T-helper 2 cell treated with Interferon-gamma antibody and Interleukin-4, amounts not matched to agents 5 μg/mL and 100 μg/mL, for 36 hours (primary cell): ENCODE results near the gene C5orf47.

Source experiments
- DNase-seq: peaks from one replicate; pipeline ENCODE4 v3.0.0; 2021; ENCODE audit warnings: low spot score
- H3K27ac Mint-ChIP-seq: one replicate; pipeline ENCODE4 v1.8.0; 2021; ENCODE audit warnings: mild to moderate bottlenecking, mixed read lengths
- H3K27me3 Mint-ChIP-seq: one replicate; pipeline ENCODE4 v1.8.0; 2021; ENCODE audit warnings: low read depth, mixed read lengths
- H3K36me3 Mint-ChIP-seq: one replicate; pipeline ENCODE4 v1.8.0; 2021; ENCODE audit warnings: low read depth, mixed read lengths
- H3K4me1 Mint-ChIP-seq: one replicate; pipeline ENCODE4 v1.8.0; 2021; ENCODE audit warnings: low read depth, mixed read lengths
- H3K4me3 Mint-ChIP-seq: one replicate; pipeline ENCODE4 v1.8.0; 2022; ENCODE audit warnings: mild to moderate bottlenecking, moderate library complexity, mixed read lengths
- H3K9me3 Mint-ChIP-seq: one replicate; pipeline ENCODE4 v1.8.0; 2021; ENCODE audit warnings: mixed read lengths

The C5orf47 gene

DNA sequence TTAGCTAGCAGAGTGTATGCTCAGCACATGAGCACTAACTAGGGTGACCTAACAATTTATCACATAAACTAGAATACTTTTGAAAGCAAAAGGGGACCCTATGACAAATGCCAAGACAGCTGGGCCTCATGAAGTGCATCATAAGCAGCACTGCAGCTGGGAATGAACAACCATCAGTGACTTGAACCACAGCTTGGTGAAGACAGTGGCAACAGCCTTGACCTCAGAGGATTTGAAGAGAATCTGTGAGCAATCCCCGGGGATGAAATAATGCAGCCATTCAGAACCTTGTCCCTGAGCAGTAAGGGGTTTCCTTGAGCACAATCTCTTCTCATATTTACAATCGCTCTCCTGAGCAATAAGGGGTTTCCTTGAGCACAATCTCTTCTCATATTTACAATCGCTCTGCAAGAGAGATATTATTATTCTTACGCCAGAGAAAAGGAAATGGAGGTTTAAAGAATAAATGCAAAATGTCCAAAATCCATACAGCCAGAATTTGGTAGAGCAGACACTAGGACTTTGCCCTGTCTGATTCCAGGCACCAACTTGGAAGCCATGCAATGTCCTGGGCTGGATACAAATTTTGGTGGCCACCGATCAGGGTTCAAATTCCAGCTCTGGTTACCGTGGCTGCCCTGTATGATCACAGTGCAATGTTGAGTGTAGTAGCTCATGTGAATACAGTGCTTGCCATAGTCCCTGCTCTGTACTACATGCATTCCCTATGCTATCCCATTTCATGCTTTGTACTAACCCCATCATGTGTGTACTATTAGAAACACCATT is 55.7 kb downstream of the C5orf47 start:
- Mint-ChIP-seq H3K4me3 (no peak overlapping the region), H3K27ac (no peak overlapping the region), H3K9me3 (no peaks in the 10 kb centered on the region), H3K36me3 (no peaks in the 10 kb centered on the region), H3K27me3 (no peaks in the 10 kb centered on the region), H3K4me1 (no peaks in the 10 kb centered on the region)
- no peak for DNase-seq

DNA sequence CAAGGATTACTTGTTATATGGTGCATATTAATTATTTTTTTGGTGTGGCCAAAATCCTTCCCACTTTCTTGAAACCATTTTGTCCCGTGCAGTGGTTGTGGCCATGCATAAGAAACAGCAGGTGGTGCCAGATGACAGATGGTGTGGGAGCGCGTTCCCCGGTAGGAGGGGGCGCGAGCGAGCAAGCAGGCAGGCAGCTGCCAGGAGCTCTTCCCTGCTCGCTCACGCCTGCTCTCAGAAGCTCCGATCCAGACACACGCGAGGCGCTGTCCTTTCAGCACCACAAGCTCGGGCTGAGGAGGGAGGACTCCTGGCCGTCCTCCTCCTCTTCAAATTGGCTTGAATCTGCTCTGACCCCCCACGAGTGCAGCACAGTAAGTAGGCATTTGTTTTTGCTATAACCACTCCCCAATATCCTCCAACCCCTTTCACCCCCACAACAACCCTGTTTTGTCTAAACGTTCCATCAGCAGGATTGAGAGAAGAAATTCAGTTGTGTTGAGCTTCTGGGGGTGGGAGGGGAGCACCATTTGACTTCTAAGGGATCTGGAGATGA is 56.6 kb downstream of the C5orf47 start, which contains the start of gene NSG2:
Gene NSG2 (plus strand): TSS at position 237 of the 556 bp plus-strand sequence. CDS start 1,050 bp downstream, outside the sequence.
- H3K4me3 Mint-ChIP-seq, result no peak within 1 kb of the TSS
- no peaks in the 10 kb centered on the region for H3K4me1 Mint-ChIP-seq
- DNase-seq, result peak; percentile 29
- H3K27ac Mint-ChIP-seq, result no peak within 1 kb of the TSS
- H3K36me3 Mint-ChIP-seq, result no peaks in the 10 kb centered on the region
- no peaks in the 10 kb centered on the region for H3K9me3 Mint-ChIP-seq
- no peaks in the 10 kb centered on the region for H3K27me3 Mint-ChIP-seq

DNA sequence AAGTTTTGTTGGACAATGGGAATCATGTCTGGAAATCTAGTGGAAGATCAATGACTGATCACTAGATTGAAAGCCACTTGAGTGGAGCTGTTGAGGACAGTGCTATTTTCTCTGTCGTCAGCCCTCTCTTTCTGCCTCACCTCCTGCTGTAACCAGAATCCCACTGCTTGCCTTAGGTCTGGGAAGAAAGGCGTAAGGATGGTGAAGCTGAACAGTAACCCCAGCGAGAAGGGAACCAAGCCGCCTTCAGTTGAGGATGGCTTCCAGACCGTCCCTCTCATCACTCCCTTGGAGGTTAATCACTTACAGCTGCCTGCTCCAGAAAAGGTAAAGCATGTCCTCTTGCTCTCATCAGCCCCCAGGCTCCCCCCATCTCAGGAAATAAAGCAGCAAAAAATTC is 57.6 kb downstream of the C5orf47 start:
- H3K4me3 Mint-ChIP-seq, result no peak overlapping the region
- H3K27ac Mint-ChIP-seq, result no peak overlapping the region
- no peaks in the 10 kb centered on the region for H3K9me3 Mint-ChIP-seq
- no peak for DNase-seq
- no peaks in the 10 kb centered on the region for H3K36me3 Mint-ChIP-seq
- no peaks in the 10 kb centered on the region for H3K4me1 Mint-ChIP-seq
- H3K27me3 Mint-ChIP-seq, result no peaks in the 10 kb centered on the region

DNA sequence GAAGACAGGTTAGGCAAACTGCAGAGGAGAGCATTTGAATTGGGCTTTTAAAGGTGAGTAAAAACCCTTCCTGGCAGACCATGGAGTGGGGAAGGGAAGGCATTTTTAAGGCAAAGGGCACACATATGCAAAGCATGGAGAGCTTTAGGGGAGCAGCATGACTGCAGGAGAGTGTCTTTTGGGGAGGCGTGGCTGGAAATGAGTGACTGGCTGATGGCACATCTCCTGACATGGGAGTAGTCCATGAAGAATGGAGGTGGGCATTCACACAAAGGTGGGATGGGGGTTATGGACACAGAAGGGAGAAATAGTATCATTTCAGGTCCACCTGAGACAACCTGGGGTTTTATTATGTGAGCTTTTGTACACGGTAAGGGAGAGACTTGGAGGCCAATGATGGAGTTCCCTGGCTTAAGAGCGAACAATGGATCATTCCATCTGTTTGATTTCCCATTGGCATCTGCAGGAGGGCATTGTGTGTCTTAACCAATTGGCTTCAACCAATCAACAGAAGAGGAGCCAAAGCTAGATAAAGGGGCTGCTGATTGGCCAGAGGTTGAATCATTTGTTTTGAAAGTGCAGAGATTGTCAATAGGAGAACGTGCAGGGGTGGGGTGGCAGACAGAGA is 58.6 kb downstream of the C5orf47 start:
- no peaks in the 10 kb centered on the region for H3K9me3 Mint-ChIP-seq
- H3K27me3 Mint-ChIP-seq, result no peaks in the 10 kb centered on the region
- no peaks in the 10 kb centered on the region for H3K4me1 Mint-ChIP-seq
- H3K4me3 Mint-ChIP-seq, result no peak overlapping the region
- no peaks in the 10 kb centered on the region for H3K36me3 Mint-ChIP-seq
- DNase-seq, result no peak
- H3K27ac Mint-ChIP-seq, result no peak overlapping the region

DNA sequence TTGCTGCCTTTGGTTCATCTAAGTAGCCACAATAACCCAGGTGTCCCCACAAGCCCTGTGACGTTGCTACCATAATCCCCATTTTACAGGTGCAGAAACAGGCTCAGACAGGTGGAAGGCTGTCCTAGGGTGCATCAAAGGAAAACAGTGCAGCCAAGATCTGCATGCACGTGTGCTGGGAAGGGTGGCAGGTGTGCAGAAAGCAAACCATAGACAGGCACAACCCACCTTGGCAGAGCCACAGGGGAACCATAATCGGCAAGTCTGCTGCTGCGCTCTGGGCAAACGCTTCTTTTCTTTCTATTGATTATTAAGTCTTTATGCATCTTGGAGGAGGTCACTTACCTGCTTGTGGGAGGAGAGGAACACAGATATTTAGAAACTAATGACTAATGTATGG is 63.7 kb downstream of the C5orf47 start:
- Mint-ChIP-seq H3K9me3 (no peaks in the 10 kb centered on the region), H3K27me3 (no peaks in the 10 kb centered on the region), H3K27ac (no peak overlapping the region), H3K4me3 (no peak overlapping the region), H3K4me1 (no peaks in the 10 kb centered on the region), H3K36me3 (no peaks in the 10 kb centered on the region)
- no peak for DNase-seq

DNA sequence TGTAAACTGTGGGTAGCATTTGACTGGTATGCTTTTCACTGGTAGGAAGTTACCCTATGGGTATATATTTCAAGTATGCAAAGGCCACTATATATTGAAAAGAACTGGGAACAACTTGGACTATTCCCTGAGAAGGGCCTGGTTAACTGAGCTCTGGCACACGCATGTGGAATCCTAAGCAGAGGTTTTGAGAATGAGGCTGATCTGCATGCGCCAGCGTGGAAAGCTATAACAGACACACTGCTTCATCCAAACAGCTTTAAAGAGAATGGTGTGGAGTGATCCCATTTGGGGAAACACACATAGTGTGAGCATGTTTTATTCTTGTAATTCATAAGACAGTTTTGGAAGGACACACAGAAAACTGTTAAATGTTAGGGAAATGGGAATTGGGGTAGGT is 64.9 kb downstream of the C5orf47 start:
- Mint-ChIP-seq H3K27me3 (no peaks in the 10 kb centered on the region), H3K4me1 (no peaks in the 10 kb centered on the region), H3K4me3 (no peak overlapping the region), H3K9me3 (no peaks in the 10 kb centered on the region), H3K36me3 (no peaks in the 10 kb centered on the region), H3K27ac (no peak overlapping the region)
- no peak for DNase-seq
